Fibroblast of skin of right quadriceps (primary cell): ENCODE measurements around the gene ZC3H12A.
A peak's percentile ranks its signal among the peaks of the same experiment; 100 is the strongest.

Experiments used
- DNase-seq: peaks from one replicate; pipeline ENCODE4 v3.0.0-alpha.2; 2013

The ZC3H12A gene

DNA sequence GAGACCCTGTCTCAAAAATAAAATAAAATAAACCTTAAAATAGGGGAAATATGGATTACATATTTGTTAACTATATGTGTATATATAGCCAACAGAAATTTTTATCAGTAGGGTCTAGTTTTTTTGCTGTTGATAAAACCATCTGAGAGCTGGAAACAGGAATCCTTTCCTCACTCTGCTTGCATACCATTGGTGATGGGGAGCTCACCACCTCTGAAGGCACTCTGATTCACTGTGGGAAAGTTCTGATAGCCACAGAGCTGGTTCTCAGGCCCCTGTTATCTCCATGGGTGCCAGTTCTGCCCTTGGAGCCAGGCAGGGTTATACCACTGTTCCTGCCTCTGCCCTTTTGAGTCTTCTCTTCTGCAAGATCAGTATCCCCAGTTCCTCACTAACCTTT, 17.8 kb upstream of the ZC3H12A start:
- DNase-seq, result no peak

- no peak for DNase-seq
Observed at GRCh38 chr1:37458551-37458950, 15.8 kb upstream of the ZC3H12A start.

DNA sequence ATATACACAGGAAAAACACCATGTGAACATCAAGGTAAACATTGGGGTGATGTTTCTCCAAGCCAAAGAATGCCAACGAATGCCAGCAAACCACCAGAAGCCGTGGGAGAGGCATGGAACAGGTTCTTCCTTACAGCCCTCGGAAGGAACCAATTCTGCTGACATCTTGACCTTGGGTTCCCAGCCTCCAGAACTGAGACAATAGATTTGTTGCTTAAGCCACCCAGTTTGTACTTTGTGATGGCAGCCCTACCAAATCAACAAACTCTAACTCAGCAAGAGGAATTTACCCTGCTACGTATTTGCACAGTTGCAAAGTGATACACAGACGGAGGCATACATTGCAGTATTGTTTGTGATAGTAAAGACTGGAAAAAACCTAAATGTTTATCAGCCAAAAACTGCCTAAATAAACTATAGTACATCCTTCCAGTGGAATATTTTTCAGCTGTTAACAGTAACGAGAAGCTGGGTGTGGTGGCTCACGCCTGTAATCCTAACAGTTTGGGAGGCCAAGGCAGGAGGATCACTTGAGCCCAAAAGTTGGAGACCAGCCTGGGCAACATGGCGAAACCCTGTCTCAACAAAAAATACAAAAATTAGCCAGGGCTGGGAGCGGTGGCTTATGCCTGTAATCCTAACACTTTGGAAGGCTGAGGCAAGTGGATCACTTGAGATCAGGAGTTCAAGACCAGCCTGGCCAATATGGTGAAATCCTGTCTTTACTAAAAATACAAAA, 12.5 kb upstream of the ZC3H12A start:
- DNase-seq, result no peak

- no peak for DNase-seq
Observed at GRCh38 chr1:37464443-37464842, 9.9 kb upstream of the ZC3H12A start.

DNA sequence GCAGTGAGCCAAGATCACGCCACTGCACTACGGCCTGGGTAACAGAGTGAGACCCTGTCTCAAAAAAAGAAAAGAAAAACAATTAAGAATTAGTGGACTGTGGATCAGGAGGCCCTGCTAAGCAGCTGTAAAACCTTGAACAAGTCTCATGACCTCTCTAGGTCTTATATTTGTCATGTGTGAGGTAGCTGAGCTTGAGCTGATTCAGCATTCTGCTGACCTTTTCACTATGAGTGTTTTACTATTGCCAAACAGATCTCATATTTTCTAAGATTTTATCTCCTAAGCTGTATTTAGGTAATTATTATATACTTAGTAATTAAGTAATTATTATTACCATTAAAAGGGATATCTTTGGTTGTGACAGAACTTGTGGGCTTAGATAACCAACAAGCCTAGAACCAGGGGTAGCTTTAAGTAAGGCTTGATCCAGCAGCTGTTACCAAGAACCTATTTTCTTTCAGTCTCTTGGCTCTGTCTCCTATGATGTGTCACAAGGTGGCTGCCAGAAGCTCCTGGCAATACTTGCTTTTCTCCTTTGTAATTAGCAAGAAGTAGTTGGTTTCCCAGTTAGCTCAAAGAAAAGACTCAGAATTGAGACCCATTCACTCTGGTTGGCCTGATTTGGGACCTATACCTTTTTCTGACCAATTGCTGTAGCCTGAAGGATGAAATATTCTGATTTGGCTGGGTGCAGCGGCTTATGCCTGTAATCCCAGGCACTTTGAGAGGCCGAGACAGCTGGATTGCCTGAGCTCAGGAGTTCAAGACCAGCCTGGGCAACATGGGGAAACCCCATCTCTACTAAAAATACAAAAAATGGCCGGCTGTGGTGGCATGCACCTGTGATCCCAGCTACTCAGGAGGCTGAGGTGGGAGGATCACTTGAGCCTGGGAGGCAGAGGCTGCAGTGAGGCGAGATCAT, 8.5 kb upstream of the ZC3H12A start:
- DNase-seq, result no peak

- DNase-seq, result no peak
Observed at GRCh38 chr1:37468037-37468436, 6.3 kb upstream of the ZC3H12A start.

- DNase-seq, result no peak
Observed at GRCh38 chr1:37469386-37469785, 5.0 kb upstream of the ZC3H12A start.

DNA sequence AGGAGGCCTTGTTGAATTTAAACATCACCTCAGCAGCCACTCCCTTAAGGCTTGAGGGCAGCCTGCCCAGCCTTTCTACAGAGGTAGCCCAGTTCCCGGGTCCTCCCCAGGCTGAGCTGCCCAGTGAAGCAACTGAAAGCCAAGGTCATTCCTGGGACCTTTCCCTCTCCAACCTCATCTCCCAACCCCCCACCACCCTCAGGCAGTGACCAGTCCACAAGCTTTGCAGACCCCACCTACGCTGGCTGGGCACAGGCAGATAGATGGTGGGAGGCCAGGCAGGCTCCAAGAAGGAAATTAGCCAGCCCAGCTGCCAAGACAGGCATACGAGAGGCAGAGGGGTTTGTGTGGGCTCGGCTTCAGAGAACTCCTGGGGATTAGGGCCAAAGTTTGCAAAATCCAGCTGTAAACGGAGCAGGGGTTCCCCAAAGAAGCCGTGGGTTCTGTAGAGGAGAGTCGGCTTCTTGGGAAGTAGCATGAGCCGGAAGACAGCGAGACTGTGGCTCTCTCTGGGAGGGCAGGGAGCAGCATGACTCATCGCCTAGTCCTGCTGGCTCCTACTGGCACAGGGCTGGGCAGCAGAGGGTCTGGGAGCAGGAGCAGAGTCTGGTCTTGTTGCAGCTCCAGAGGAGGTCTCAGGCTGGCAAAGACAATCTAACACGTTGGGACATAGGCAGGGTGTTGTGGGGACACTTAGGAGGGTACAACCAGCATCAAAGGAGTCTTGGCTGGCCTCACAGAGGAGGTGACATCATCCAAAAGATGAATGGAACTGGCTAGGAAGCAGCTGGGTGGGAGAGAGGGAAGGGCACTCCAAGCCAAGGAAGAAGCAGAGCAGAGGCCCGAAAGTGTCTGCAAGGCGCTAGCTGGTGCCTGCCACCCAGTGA, 2.8 kb upstream of the ZC3H12A start:
- DNase-seq, result peak; percentile 79

- DNase-seq, result no peak
Observed at GRCh38 chr1:37472281-37472680, 2.1 kb upstream of the ZC3H12A start.

- DNase-seq, result no peak
Observed at GRCh38 chr1:37472994-37473393, 1.4 kb upstream of the ZC3H12A start.

GRCh38 chr1:37473431-37474045, 842 bp upstream of the ZC3H12A start:
- no peak for DNase-seq

DNA sequence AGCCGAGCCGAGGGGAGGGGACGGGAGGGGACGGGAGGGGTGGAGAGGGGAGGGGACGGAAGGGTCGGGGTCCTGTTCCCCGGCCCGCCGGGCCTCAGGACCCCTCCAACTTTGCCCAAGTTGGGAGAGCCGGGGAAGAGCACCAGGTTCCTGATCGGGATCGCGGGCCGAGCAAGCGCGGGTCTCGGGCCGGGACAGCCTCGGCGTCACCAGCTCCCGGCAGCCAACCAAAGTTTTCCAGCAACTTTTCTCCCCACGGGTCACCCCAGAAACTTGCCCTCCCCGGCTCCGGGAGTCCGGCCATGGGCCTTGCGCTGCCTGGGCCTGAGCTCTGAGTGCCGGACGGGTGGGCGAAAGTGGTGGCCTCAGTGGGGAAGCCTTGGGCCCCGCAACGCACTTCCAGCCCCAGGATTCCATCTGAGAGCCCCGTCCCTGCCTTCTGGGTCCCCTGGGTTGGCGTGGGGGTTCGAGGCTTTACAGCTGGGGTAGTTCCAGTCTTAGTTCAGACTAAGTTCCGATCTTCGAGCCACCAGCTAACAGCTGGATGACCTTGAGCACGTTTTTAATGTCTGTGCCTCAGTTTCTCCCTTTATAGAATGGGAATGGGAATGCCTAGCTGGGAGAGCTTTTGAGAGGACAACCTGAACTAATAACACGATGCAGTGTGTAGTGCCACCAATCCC, 458 bp downstream of the ZC3H12A start:
- DNase-seq, result no peak

- DNase-seq, result no peak
Observed at GRCh38 chr1:37475380-37476086, 1.2 kb downstream of the ZC3H12A start.

DNA sequence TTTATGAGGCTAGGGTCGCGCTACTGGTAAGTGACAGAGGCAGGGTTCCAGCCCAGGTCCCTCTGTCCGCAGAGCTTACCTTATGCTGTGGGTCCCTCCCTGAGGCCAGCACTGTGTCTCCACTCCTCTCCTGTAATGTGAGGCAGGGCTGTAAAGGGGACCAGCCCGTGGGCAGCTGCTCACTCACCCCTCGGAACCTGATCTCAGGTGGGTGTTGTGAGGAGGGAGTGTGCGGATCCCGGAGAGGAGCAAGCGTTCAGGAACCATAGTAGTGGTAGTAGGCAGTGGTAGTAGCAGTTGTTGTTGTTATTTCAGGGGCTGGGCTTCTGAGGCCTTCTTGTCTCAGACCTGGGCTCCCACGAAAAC, 1.7 kb downstream of the ZC3H12A start:
- DNase-seq, result no peak

GRCh38 chr1:37476460-37477197, 2.2 kb downstream of the ZC3H12A start:
- peak; percentile 84 for DNase-seq

DNA sequence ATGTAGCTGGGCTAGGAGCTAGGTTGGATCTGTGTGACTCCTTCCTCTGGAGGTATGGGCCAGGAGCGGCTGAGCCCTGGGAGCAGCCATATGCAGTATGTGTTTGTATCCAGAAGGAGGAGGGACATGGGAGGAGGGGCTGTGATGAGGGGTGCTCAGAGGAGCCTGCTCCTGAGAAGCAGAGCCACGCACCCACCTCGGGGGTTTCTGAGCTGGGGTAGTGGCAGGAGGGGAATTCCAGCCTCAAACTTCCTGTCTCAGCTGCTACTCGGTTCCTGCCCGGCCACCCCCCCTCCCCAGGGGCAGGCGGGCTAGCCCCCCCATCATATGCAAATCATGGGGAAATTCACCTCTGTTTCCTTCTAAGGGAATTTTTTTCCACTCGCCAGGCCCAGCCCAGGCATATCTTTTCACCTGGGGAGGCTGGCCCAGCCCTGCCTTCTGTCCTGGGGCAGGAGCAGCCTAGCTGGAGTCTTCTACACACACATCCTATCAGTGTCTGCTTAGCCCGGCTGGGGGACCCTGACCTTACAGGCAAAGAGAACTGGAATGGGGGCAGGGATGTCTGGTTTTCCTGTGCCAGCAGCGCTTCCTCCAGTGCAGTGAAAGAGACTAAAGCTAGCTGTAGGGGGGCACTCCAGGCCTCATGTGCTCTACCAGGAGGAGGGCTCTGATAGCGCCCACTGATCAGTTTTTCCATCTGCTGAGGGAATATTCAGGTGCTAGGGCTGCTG, 3.0 kb downstream of the ZC3H12A start:
- DNase-seq, result peak; percentile 62

GRCh38 chr1:37477946-37478345, 3.6 kb downstream of the ZC3H12A start:
- no peak for DNase-seq

- DNase-seq, result peak; percentile 52
Observed at GRCh38 chr1:37478451-37478881, 4.1 kb downstream of the ZC3H12A start.

GRCh38 chr1:37478890-37479254, 4.5 kb downstream of the ZC3H12A start:
- DNase-seq, result peak; percentile 59
